ENCODE results near the gene PTPRN2.

PTPRN2 gene

DNA sequence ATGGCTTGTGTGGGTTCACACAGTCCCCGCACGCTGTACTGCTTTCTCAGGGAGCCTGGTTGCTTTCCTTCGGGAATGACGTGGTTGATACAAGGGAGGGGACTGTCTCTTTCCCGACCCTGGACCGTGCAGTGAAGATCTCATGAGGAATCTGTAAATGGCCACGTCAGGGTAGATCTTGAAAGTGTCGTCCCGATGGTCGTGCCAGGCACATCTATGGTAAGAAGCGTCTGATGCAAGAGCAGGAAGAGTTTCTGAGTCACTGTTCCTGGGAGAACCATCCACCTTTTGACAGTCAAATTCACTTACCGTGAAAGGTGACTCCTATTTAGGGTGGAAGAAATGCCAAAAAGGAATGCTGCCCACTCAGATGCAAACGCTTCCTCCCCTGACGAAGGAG, 500.4 kb downstream of the PTPRN2 start:
- DNase-seq (ENCODE audit: low spot score) = no peak

DNA sequence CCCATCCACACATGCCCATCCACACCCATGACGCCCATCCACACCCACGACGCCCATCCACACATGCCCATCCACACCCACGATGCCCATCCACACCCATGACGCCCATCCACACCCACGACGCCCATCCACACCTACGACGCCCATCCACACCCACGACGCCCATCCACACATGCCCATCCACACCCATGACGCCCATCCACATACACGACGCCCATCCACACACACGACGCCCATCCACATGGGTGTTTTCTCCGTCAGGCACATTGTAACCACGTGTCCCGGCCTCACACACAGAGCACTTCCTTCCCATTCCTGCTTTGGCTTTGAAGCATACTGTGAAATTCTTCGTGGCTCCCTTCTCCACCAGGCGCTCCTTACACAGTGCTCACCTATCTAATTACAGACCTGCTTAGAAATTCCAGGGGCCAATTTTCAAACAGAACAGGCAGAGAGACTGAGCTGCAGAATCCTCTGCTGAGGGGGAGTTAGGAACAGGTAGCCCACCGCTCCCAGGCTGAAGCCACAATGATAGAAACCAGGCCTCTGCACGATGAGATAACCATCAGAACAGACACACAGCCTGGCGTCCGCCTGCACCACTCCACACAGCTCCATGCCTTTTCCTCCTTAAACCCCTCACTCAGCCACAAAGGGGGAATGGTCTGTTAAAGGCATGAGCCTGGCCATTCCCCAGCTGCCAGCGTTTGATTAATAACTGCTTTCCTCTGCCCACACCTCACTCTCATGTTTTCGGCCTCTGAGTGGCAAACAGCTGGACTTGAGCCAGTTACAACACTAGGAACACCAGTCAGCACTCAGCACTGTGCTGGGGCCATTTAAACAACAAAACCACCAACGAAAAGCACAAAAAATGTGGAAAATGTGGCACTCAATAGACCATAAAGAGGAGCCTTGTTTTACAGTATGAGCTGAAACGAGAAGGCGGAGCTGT, 501.6 kb downstream of the PTPRN2 start:
- DNase-seq (ENCODE audit: low spot score) = no peak

GRCh38 chr7:158084555-158084954, 503.1 kb downstream of the PTPRN2 start:
- no peak for DNase-seq (ENCODE audit: low spot score)

- DNase-seq (ENCODE audit: low spot score) = no peak
These were observed 503.9 kb downstream of the PTPRN2 start for GRCh38 chr7:158083526-158084310.

- DNase-seq (ENCODE audit: low spot score) = no peak
These were observed 504.9 kb downstream of the PTPRN2 start for GRCh38 chr7:158082761-158083160.

DNA sequence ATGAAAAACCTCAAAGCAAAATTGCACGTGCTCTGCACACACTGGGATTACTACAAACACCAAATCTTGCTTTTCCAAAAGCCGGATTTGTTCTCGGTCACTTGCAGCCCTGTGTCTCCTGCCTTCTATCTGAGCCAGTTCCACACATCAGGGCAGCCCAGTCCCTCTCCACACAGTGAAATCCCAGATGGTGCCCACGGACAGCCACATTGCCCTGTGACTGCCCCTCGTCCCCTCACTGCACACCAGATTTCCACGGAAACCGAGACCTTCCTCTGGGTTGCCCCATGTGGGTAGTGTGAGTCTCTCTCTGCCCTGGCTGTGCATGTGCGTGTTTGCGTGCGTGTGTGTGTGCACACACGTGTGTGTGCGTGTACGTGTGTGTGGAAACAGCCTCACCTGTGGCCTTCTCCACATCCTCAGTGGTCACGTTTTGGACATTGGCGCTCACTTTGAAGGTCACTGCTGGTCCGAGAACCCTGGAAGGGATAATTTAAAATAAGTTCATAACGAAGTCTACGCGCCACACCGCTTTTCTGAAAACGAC, 506.7 kb downstream of the PTPRN2 start:
- DNase-seq (ENCODE audit: low spot score) = no peak

DNA sequence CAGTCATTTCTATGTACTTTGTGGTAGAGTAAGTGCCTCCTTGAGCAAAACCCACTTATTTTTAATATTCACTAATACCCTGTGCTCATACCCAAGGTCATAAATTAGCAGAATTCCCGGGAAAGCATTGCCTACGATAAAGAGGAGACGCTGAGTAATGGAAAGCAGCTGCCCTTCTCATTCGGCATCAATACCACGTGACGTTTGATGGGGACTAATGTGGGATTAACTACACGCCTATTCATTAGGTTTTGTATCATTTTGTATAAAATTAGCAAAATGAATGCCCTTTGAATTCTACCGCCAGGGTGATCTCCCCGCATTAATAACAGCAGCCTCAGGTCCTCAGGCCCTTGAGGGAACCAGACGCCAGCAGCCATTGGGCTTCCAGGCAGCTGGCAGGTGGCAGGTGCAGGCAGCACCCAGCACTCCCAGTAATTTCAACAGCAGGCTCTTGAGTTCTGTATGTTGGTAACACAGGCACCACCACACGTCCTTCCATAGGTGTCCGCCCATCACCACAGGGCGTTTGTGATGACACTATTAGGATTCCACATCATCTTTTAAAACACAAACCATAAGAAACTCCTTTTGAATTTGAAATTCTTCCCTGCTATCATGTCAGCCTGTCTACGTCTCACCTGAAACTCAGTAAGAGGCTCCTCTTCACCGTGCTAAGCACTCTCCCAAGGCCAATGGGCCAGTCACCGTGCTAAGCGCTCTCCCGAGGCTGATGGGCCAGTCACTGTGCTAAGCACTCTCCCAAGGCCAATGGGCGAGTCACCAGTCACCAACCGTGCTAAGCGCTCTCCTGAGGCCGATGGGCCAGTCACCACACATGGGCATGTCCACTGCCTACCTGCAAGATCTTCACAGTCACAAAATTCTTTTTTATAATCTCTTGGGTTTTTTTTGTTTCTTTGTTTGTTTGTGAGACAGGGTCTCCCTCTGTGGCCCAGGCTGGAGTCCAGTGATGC, 509.4 kb downstream of the PTPRN2 start:
- DNase-seq (ENCODE audit: low spot score) = no peak

DNA sequence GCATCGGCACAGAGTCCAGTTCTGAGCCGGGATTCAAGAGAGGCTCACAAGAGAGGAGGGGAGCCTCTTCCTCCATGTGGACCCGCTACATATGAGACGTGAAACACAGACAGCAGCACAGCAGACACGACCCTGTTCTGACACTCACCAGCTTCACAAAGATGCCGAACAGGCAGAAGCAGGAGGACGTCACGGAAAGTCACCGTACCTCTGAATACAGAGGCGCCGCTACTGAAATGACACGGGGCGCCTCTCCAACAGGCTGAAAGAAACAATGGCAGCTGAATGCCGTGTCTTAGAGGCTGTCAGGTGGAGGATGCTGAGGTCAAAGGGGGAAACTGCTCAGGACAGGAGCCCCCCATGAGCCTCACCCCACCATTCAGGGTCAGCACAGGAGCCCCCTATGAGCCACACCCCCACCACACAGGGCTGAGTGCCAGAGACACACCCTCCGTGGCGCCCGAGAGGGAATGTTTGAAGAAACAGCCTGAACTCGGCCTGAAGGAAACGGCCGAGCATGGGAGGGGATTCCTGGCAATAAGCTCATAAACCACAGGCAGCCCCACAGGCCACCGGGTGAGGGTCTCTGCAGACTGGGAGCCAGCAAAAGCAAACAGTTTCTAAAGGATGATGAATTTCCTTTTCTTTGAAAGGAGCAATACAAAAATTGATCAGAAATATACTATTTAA, 510.3 kb downstream of the PTPRN2 start:
- no peak for DNase-seq (ENCODE audit: low spot score)

DNA sequence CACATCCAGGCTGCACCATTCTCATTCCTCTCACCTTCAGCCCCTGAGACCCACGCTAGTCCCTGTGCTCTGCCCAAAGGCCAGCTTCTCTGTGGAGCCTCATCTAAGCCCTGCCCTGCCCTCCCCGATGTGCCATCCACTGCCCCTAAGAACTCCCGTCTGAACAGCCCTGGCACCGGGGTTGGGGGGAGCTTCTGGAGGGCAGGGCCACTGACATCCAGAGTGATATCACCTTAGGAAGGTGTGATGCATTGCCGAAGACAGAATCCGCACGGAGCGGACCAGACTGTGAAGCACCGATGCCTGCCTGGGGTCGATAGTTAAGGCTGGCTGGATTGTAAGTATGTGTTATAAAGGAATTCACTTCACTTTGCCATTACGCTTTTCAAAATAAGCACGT, 511.0 kb downstream of the PTPRN2 start:
- DNase-seq (ENCODE audit: low spot score) = no peak

DNA sequence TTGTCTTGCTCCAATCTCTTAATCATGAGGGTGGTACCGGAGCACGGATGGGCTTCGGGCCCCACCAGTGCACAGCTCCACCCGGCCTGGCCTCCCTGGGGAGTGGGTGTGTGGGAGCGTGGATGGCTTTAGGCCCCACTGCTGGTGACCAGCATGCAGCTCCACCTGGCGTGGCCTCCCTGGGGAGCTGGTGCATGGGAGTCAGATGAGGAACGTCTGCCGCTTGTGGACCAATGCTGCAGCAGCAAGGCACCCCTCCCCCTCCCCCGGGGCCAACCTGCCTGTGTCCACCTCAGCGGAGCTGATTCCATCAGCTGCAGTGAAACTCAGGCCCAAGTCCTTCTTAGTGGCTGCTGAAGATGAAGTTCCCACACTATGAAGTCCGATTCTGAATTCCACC, 511.4 kb downstream of the PTPRN2 start:
- no peak for DNase-seq (ENCODE audit: low spot score)

- no peak for DNase-seq (ENCODE audit: low spot score)
These were observed 512.0 kb downstream of the PTPRN2 start for GRCh38 chr7:158075633-158076001.

GRCh38 chr7:158074896-158075632, 512.6 kb downstream of the PTPRN2 start:
- no peak for DNase-seq (ENCODE audit: low spot score)

GRCh38 chr7:158073845-158074840, 513.5 kb downstream of the PTPRN2 start:
- DNase-seq (ENCODE audit: low spot score) = no peak

DNA sequence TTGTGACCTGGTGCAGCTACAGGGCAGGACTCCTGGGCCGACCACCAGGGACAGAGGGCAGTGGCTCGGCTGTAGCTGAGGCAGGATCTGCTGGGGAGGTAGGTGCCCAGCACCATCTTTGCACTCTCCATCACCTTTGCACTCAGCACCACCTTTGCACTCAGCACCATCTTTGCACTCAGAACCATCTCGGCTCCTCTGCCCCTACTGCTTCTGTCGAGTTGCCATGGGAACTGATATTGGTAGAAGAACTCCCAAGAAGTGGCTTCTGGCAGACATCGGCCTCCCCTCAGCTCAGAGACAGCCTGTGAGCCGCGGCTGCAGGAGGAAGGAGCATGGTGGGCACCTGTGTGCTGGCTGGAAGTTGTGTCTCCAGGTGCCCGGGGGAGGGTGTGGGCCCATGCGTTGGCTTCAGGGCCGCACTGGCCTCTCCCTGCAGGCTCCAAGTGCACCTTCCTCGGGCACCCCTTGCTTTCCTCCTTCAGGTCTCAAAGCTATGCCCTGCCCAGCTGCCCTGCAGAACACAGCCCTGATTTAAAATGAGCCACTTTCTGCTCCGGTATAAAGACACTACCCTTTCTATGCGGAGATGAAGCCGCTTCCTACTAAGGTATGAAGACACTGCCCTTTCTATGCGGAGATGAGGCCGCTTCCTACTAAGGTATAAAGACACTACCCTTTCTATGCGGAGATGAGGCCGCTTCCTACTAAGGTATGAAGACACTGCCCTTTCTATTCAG, 514.5 kb downstream of the PTPRN2 start:
- DNase-seq (ENCODE audit: low spot score) = no peak

DNA sequence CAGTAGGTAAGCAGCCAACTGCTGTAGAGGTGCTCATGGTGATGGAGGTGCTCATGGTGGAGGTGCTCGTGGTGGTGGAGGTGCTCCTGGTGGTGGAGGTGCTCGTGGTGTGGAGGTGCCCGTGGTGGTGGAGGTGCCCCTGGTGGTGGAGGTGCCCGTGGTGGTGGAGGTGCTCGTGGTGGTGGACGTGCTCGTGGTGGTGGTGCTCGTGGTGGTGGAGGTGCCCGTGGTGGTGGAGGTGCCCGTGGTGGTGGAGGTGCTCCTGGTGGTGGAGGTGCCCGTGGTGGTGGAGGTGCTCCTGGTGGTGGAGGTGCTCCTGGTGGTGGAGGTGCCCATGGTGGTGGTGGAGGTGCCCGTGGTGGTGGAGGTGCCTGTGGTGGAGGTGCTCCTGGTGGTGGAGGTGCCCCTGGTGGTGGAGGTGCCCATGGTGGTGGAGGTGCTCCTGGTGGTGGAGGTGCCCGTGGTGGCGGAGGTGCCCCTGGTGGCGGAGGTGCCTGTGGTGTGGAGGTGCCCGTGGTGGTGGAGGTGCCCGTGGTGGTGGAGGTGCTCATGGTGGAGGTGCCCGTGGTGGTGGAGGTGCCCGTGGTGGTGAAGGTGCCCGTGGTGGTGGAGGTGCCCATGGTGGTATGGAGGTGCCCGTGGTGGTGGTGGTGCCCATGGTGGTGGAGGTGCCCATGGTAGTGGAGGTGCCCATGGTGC, 517.3 kb downstream of the PTPRN2 start:
- no peak for DNase-seq (ENCODE audit: low spot score)

DNA sequence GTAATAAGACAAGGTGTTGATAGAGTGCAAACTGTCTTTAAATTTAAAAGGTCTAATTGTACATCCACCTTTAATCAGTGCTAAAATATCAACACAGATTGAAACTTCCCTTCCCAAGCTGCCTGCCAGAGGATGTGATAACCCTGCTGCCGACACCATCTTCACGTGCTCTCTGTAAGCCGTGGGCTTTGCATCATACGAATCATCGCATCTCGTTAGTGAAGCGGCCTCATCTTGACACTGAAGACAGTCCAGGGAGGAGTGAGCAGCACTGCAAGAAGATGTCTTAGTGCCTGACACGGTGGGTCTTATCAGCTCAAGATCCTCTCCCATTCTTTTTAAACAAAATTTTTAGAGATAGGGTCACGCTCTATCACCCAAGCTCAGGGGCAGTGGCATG, 518.8 kb downstream of the PTPRN2 start:
- DNase-seq (ENCODE audit: low spot score) = no peak

- DNase-seq (ENCODE audit: low spot score) = no peak
These were observed 519.6 kb downstream of the PTPRN2 start for GRCh38 chr7:158067931-158068482.
